ENCODE measurements around the gene PDGFRB.

GRCh38 chr5:150195736-150196485 is 40.3 kb upstream of the PDGFRB start:
- TF ChIP-seq CTCF (IDR thresholded peaks at IDR 0.05) (no peak), POLR2A (IDR thresholded peaks at IDR 0.05) (no peak)

Data from body of pancreas (tissue), 4 donors.